Measurements from ENCODE around the gene SPACA7. TPM values are rescaled to one million over a fixed set of nuclear protein-coding genes. Genes with fewer than 3 reads are reported as not detected.

The SPACA7 gene
- total RNA-seq, 1 donor from 2014 or later, result not detected

DNA sequence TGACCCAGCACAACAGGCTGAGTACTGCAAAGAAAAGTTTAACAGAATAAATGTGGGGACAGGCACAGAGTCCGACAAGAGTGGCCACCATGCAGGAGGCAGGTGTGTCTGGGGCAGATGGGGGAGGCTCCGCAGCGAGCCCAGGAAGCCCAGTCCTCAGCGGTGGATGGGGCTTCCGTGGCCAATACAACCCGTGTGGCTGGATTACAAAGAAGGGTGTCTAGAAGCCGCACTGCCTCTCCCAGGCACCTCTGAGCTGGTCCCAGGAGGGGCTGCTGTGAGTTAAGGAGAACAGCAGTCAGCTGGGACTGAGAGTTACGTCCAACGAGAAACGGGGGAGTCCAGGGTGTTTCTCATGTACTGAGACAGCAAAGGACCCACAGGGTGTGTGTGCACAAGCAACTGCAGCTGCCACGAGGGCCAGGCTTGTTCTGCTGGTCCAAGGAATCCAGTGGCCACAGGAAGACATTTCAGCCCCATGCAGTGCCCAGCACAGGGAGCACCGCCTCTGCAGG lies 70.2 kb downstream of the SPACA7 start:
- DNase-seq (ENCODE audit: low spot score) (peak; percentile 30), ATAC-seq (no peak)

GRCh38 chr13:112446867-112447266 lies 70.7 kb downstream of the SPACA7 start:
- no peak for ATAC-seq
- peak; percentile 33 for DNase-seq (ENCODE audit: low spot score)

DNA sequence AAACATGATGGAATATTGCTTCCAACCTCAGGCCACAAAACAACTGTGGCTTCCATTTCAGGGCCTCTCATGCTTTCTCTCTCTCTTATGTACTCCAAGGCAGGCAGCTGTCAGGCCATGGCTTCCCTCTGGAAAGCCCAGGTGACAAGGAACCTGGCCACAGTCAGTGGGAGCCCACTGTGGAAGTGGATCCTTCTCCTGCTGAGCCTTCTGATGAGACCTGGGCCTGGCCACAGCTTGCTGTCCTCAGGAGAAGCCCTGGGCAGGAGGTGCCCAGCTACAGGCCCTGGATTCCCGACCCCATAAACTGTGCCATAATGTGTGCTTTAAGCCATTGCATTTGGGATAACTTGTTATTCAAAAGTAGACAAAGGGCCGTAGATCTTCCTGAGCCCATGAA lies 71.2 kb downstream of the SPACA7 start:
- ATAC-seq, result no peak
- DNase-seq (ENCODE audit: low spot score), result no peak

GRCh38 chr13:112447761-112448603 lies 71.8 kb downstream of the SPACA7 start:
- no peak for ATAC-seq

GRCh38 chr13:112448621-112449544 lies 72.7 kb downstream of the SPACA7 start:
- no peak for DNase-seq (ENCODE audit: low spot score)

More at GRCh38 chr13:112447761-112448603, 71.8 kb downstream of the SPACA7 start:
- DNase-seq (ENCODE audit: low spot score), result peak; percentile 42

GRCh38 chr13:112449545-112449930 lies 73.4 kb downstream of the SPACA7 start:
- no peak for DNase-seq (ENCODE audit: low spot score)
- no peak for ATAC-seq

More at GRCh38 chr13:112448621-112449544, 72.7 kb downstream of the SPACA7 start:
- ATAC-seq, result no peak

DNA sequence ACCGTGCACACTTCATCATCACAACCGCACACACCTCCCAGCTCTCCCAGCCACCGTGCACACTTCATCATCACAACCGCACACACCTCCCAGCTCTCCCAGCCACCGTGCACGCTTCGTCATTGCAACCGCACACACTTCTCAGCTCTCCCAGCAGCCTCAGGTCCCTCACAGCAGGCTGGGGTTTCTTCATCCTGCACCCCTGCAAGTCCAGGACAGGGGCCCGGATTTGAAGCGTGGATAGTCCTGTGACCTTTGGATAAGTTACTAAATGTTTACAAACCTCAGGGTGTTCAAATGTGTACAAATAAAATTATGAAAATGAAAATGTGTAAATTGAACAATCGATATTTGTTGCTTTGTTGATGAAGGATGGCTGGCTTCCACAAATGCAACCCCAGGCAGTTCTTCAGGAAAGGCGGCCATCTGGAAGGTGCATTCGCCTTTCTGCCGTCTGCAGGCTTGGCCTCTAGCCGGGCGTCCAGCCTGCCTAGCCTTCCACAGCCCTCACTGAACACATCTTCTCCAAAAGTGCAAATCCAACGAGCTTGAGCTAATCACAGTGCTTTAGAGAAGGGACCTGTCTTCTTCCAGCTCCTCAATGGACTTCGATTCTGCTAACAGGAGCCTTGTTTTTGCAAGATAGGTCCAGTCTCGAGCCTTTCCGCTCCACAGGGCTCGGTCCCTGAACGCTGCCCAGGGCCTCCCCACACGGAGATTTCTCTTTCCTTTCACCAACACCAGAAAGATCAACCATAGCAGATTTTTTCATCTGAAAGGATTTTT lies 74.2 kb downstream of the SPACA7 start:
- ATAC-seq, result no peak

DNA sequence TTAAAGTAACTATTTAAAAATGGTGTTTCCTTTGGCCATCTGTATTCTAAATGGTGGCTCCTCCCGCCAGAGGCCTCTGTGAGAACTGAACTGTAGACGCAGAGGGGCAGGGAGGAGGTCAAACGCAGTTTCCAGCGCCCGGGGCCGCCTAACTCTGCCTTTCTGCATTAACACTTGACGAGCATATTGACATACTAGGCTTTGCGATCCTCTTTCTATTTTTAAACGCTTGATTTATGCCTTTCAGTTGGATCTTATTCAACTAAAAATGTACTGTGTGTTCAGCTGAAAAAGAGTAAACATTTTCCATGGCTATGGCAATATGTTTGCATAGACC lies 74.7 kb downstream of the SPACA7 start:
- ATAC-seq (peak; percentile 53), DNase-seq (ENCODE audit: low spot score) (no peak)

More for the DNA sequence above, 74.2 kb downstream of the SPACA7 start:
- no peak for DNase-seq (ENCODE audit: low spot score)

- DNase-seq (ENCODE audit: low spot score) (no peak), ATAC-seq (no peak)
Measured at GRCh38 chr13:112451512-112452379, 75.6 kb downstream of the SPACA7 start.

- ATAC-seq (no peak), DNase-seq (ENCODE audit: low spot score) (no peak)
Measured at GRCh38 chr13:112452380-112453206, 76.4 kb downstream of the SPACA7 start.

DNA sequence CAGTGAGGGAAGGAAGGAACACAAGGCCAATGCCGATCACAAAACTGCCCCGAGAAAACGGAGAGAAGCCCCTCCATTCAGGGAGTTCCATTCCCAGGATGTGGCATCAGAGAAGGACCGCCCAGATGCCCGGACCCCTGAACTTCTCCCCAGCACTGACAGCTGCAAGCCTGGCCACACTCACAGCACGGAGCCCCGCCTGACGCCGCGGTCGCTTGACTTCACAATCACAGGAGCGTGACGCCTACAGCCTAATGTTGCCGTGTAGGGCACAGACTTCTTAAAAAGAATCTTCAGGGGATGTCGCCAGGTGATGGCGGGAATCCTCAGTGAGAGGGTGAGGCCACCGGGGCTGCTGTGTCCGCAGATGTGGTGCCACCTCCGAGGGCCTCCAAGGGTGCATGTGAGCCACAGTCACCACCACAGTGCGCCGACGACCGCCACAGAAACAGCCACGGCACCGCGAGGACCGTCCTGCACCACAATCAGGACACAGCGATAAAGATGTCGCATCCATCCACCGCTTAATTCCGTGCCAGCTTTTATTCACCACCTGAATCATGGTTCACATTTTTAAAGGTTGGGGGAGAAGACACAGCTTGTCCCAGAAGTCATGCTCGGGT lies 77.2 kb downstream of the SPACA7 start:
- DNase-seq (ENCODE audit: low spot score), result peak; percentile 33
- ATAC-seq, result no peak

DNA sequence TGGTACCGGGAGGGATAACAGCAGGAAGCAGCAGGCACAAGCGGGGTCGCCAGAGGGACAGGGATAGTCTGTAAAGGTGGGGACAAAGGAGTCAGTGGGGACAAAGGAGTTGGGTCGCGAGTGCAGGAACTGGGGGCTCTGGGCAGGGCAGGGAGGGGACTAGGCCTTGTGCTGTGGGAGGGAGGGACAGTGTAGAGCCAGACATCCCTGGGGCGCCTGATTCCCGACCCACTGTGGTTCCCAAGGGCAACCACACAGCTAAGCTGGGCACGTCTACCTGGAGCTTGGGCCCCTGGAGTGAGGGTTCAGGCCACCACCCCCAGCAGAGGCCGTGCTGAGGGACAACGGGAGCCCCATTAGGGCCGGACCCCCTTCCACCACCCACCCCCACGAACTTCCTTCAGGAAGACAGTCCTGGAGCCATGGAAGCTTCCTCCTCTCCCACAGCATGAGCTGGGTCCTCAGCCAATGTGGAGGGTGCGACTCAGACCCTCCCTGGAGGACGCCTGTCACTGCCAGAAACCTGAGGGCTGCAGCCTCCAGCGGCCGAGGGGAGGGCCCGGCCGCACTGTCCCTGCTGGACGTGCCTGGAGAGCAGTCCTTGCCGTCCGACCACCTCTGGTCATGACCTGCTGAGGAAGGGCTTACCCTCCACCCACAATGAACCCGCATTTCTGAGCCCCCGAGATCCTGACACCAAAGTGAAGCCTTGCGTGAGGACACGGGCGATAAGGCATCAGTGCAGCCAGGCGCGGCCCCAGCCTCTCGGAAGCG lies 77.9 kb downstream of the SPACA7 start:
- DNase-seq (ENCODE audit: low spot score) (no peak), ATAC-seq (no peak)

DNA sequence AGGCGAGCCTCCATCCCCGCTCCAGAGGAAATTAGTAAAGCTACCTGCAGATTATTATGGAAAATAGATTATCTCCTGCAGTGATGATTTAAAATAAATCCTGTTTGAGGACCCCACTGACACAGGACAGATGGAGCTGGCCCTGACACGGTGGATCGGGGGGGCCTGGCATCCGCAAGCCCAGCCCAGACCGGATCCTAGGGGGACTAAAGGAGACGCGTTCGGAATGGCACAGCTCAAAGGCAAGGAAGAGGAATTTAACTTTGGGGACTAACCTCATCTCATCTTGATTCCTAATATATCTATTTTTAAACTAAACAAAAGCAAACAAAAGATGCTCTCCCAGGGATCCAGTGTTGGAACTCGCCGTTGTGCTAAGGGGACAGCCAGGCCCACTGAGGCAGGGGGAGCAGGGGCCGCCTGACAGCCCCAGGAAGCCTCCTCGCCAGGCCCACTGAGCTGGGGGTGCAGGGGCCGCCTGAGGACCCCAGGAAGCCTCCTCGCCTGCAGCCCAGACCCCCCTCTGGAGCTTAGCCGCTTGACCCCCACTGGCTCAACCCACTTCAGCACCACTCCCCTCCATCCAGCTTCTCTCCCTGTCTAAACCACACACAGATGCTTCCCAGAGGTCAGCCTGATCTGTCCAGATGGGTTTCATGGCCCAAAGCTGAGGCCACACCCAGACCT lies 78.6 kb downstream of the SPACA7 start:
- DNase-seq (ENCODE audit: low spot score) (no peak), ATAC-seq (no peak)

DNA sequence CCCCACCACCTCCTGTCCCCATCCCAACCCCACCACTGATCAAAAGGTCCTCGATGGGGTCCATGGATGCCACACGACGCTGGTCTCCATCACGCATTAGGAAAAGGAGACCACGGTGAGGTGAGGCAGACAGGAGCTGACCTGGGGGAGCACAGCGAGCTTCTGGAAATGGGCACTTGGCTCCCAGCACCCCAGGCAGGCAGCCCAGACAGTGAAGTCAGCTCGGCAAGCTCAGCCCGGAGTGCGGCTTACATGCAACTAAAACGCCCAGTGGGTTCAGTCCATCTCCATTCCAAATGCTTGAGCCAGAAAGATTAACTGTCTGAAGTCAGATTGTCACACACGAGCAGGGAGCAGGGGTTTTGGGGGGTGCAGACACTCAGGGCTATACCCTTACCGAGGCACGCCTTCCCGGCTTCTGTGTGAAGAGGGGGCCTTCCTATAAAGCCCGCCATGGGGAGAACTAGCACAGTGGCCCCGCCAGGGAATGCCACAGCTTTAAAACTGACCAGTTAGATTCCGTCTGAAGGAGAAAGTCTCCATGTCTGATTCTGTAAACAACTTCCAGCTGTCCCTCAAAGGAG lies 79.4 kb downstream of the SPACA7 start:
- DNase-seq (ENCODE audit: low spot score) (no peak), ATAC-seq (no peak)

DNA sequence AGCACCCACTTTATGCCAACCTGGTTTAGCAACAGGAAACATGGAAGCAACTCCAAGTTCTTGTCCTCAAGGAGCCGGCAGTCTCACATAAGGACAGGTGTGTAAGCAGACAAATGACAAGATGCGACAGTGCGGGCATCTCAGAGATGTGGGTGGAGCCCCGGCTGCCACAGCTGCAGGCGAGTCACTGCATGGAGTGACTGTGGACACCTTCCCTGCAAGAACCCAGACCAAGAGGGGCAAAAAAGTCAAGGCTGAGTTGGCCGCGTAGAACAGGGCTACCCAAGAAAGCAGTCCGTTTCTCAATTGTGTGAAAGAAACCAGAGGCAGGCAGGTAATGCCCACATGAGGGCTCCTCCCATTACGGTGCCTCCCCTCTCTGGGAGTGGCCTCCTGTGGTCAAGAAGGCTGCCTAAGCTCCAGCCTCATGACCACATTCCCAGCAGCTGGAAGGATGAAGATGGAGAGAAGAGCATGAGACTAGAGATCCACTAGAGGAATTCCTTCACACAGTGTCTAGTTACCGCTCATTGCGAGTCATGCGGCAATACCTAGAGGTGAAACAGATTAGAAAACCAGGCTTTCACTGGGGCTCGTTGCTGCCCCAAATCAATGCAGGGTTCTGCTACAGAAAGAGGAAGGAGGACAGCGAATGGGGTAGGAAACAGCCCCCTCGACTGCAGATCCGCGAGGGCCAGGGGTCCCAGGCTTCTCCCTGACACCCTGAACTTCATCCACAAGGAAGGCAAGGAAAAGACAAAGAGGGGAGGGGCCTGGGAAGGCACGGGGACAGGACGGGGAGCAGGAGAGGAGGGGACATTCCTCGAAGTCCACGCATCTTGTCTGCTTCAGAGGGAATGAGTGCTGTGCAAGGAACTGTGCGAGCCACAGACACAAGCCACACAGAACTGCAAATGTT lies 80.2 kb downstream of the SPACA7 start:
- ATAC-seq, result no peak

GRCh38 chr13:112457081-112457480 lies 80.9 kb downstream of the SPACA7 start:
- DNase-seq (ENCODE audit: low spot score) (no peak), ATAC-seq (no peak)

More for the DNA sequence above, 80.2 kb downstream of the SPACA7 start:
- no peak for DNase-seq (ENCODE audit: low spot score)

Data from left lobe of liver (tissue), 2 donors.